GM12864 (cell line): Measurements from ENCODE around the gene HSPBAP1.

Experiments
- DNase-seq: peaks from one replicate; pipeline ENCODE4 v3.0.0-alpha.2; 2011; ENCODE audit warnings: low read depth
- H3K4me3 ChIP-seq: 2 replicates; pipeline ENCODE4 v1.5.1; 2011; ENCODE audit warnings: mild to moderate bottlenecking, low read depth, low read length, control low read depth
- CTCF ChIP-seq: IDR thresholded peaks from 2 replicates; pipeline ENCODE4 v1.5.1; 2011; ENCODE audit warnings: low read depth, mild to moderate bottlenecking, moderate library complexity, low read length, control low read depth, inconsistent platforms; ENCODE audit errors: missing control alignments

The HSPBAP1 gene

GRCh38 chr3:122816587-122816986 is 23.0 kb upstream of the HSPBAP1 start:
- DNase-seq = no peak
- no peak overlapping the region for H3K4me3 ChIP-seq
- TF ChIP-seq CTCF = no peak

DNA sequence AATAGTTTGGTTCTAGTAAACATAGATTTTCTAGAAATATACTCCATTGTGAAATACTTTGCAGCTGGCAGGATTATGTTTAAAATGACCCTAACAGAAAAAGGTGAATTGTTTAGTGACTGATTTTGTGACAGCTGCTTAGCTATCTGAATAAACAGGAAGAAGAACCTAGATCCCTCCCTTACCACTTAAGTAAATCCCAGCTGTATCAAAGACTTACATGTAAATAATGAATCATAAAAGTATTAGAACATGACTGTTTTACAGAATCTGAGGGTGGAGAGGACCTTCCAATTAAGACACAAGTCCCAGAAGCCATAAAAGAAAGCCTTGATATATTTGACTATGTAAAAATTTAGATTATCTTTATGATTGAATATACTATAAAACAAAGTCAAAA is 17.1 kb upstream of the HSPBAP1 start:
- no peak for TF ChIP-seq CTCF
- no peak for DNase-seq
- no peak overlapping the region for H3K4me3 ChIP-seq

DNA sequence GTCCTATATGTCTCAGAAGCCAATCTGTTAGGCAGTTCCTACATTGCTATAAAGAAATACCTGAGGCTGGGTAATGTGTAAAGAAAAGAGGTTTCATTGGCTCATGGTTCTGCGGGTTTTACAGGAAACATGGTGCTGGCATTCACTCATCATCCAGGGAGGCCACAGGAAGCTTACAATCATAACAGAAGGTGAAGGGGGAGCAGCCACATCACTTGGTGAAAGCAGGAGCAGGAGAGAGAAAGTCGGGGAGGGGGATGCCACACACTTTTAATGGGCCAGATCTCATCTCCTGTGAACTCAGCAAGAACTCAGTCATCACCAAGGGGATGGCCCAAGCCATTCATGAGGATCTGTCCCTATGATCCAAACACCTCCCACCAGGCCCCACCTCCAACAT is 10.3 kb upstream of the HSPBAP1 start:
- no peak for DNase-seq
- TF ChIP-seq CTCF = no peak
- no peak overlapping the region for H3K4me3 ChIP-seq

- no peak overlapping the region for H3K4me3 ChIP-seq
- no peak for TF ChIP-seq CTCF
- no peak for DNase-seq
Observed at GRCh38 chr3:122802323-122802722, 8.7 kb upstream of the HSPBAP1 start.

- no peak overlapping the region for H3K4me3 ChIP-seq
- TF ChIP-seq CTCF = no peak
- no peak for DNase-seq
Observed at GRCh38 chr3:122800706-122801237, 7.1 kb upstream of the HSPBAP1 start.

GRCh38 chr3:122800031-122800430 is 6.4 kb upstream of the HSPBAP1 start:
- DNase-seq = no peak

More at GRCh38 chr3:122800031-122800430, 6.4 kb upstream of the HSPBAP1 start:
- TF ChIP-seq CTCF = no peak
- no peak overlapping the region for H3K4me3 ChIP-seq
